WERI-Rb-1 (cell line): ENCODE data around the gene RUNDC3A.

ENCODE experiments used
- DNase-seq: peaks from one replicate; pipeline ENCODE4 v3.0.0-alpha.2; 2020
- H3K27ac ChIP-seq: fragments of 250-450 bp; sonication (Bioruptor Pico); 2 replicates; pipeline ENCODE4 v1.5.1; 2020; ENCODE audit warnings: mild to moderate bottlenecking, moderate library complexity
- H3K27me3 ChIP-seq: fragments of 250-450 bp; sonication (Bioruptor Pico); 2 replicates; pipeline ENCODE4 v1.5.1; 2021; ENCODE audit warnings: mild to moderate bottlenecking, low read depth, moderate library complexity; ENCODE audit not compliant: insufficient read depth, severe bottlenecking
- H3K36me3 ChIP-seq: fragments of 250-450 bp; sonication (Bioruptor Pico); 2 replicates; pipeline ENCODE4 v1.5.1; 2020; ENCODE audit warnings: mild to moderate bottlenecking, moderate library complexity
- H3K4me3 ChIP-seq: 2 replicates; pipeline ENCODE4 v1.5.1; 2011; ENCODE audit warnings: low read depth, mild to moderate bottlenecking, control low read depth, low read length
- H3K9me3 ChIP-seq: fragments of 250-450 bp; sonication (Bioruptor Pico); 2 replicates; pipeline ENCODE4 v1.5.1; 2021; ENCODE audit warnings: mild to moderate bottlenecking, moderate library complexity; ENCODE audit not compliant: severe bottlenecking
- TF ChIP-seq, protein P1 (sequence below): IDR thresholded peaks from 2 replicates; pipeline ENCODE4 v1.5.1; 2011; ENCODE audit warnings: low read depth, mild to moderate bottlenecking, control low read depth, inconsistent platforms, low read length

Gene RUNDC3A

GRCh38 chr17:44308320-44308818 is at the start of gene RUNDC3A:
Gene RUNDC3A (plus strand): TSS chr17:44308601. CDS start chr17:44308833, 232 bp downstream.
- Histone ChIP-seq H3K27me3 (no peaks in the 10 kb centered on the region), H3K27ac (peak within 1 kb of the TSS; percentile 95)
- DNase-seq = peak; percentile 99

DNA sequence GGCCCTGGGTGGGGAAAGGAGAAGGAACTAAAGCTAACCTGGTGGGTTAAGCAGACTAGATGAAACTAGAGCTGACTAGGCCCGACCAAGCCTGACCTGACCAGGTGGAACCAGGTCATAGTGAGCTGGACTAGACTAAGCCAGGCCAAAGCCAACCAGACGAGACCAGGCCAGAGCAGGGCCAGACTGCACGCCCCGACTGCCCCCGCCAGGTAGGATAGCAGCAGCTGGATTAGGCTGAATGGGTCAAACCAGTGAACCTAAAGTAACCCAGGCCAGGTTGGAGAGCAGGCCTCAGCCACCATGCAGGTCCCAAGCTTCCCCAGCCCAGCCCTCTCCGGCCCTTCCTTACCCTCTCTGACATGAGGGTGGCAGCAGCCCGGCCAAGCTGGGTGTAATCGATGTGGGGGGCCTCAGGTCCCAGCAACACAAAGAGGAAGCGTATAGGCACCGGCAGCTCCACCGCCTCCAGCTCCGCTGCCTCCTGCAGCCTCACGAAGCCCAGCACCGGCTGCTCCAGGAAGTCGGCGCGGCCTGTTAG is 49.5 kb upstream of the RUNDC3A start:
- no peak overlapping the region for H3K4me3 ChIP-seq
- no peaks in the 10 kb centered on the region for H3K9me3 ChIP-seq
- peak overlapping the region; percentile 66 for H3K27ac ChIP-seq
- DNase-seq = peak; percentile 70
- H3K36me3 ChIP-seq = no peaks in the 10 kb centered on the region
- no peaks in the 10 kb centered on the region for H3K27me3 ChIP-seq
- TF ChIP-seq, protein P1, sequence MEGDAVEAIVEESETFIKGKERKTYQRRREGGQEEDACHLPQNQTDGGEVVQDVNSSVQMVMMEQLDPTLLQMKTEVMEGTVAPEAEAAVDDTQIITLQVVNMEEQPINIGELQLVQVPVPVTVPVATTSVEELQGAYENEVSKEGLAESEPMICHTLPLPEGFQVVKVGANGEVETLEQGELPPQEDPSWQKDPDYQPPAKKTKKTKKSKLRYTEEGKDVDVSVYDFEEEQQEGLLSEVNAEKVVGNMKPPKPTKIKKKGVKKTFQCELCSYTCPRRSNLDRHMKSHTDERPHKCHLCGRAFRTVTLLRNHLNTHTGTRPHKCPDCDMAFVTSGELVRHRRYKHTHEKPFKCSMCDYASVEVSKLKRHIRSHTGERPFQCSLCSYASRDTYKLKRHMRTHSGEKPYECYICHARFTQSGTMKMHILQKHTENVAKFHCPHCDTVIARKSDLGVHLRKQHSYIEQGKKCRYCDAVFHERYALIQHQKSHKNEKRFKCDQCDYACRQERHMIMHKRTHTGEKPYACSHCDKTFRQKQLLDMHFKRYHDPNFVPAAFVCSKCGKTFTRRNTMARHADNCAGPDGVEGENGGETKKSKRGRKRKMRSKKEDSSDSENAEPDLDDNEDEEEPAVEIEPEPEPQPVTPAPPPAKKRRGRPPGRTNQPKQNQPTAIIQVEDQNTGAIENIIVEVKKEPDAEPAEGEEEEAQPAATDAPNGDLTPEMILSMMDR = no peak

More at GRCh38 chr17:44308320-44308818, at the start of gene RUNDC3A:
- Histone ChIP-seq H3K4me3 (peak within 1 kb of the TSS; percentile 65), H3K36me3 (peaks cover 12% of the 10 kb centered on the region), H3K9me3 (no peaks in the 10 kb centered on the region)
- TF ChIP-seq, protein P1 = no peak

GRCh38 chr17:44260296-44260695 is 48.1 kb upstream of the RUNDC3A start:
- no peak overlapping the region for H3K4me3 ChIP-seq
- TF ChIP-seq, protein P1 = no peak

GRCh38 chr17:44262654-44263225 is 45.7 kb upstream of the RUNDC3A start:
- Histone ChIP-seq H3K27me3 (no peaks in the 10 kb centered on the region), H3K4me3 (no peak overlapping the region), H3K27ac (no peak overlapping the region), H3K36me3 (no peaks in the 10 kb centered on the region), H3K9me3 (no peaks in the 10 kb centered on the region)
- TF ChIP-seq, protein P1 = no peak
- DNase-seq = no peak

More at GRCh38 chr17:44260296-44260695, 48.1 kb upstream of the RUNDC3A start:
- no peaks in the 10 kb centered on the region for H3K36me3 ChIP-seq
- no peaks in the 10 kb centered on the region for H3K9me3 ChIP-seq
- no peak overlapping the region for H3K27ac ChIP-seq
- H3K27me3 ChIP-seq = no peaks in the 10 kb centered on the region
- no peak for DNase-seq

GRCh38 chr17:44263345-44263902 is 45.0 kb upstream of the RUNDC3A start:
- Histone ChIP-seq H3K9me3 (no peaks in the 10 kb centered on the region), H3K36me3 (no peaks in the 10 kb centered on the region), H3K27me3 (no peaks in the 10 kb centered on the region), H3K27ac (no peak overlapping the region), H3K4me3 (no peak overlapping the region)
- no peak for DNase-seq
- TF ChIP-seq, protein P1 = no peak
